Superior temporal gyrus (tissue), 1 donor: ENCODE results near the gene SNX18.

Experiments used
- DNase-seq: peaks from one replicate; pipeline ENCODE4 v3.0.0-alpha.2; 2016; ENCODE audit errors: extremely low spot score

Gene SNX18

DNA sequence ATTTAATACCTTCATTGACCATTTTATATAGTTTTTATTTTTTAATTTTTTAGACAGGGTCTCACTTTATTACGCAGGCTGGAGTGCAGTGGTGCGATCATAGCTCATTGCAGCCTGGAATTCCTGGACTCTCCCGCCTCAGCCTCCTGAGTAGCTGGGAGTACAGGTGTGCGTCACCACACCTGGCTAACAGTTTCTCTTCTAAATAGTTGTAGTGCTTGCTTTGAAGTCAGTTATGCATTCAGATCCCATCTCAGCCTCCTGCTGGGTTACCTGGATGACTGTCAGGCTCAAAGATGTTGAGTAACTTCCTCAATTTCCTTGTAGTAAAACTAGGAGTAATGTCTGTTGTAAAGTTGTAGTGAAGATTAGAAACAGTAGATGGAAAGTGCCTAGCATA lies 21.4 kb downstream of the SNX18 start:
- DNase-seq: no peak

DNA sequence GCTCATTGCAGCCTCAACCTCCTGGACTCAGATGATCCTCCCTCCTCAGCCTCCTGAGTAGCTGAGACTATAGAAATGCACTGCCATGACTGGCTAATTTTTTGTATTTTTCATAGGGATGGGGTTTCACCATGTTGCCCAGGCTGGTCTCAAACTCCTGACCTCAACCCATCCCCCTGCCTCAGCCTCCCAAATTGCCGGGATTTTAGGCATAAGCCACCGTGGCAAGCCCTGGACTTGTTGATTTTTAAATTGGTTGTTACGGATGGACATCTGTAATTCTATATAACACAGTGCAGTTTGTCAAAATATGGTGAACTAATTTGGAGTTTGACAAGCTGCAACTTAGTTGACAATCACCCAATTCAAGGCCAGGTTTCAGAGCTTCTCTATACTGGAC lies 22.7 kb downstream of the SNX18 start:
- DNase-seq: no peak

DNA sequence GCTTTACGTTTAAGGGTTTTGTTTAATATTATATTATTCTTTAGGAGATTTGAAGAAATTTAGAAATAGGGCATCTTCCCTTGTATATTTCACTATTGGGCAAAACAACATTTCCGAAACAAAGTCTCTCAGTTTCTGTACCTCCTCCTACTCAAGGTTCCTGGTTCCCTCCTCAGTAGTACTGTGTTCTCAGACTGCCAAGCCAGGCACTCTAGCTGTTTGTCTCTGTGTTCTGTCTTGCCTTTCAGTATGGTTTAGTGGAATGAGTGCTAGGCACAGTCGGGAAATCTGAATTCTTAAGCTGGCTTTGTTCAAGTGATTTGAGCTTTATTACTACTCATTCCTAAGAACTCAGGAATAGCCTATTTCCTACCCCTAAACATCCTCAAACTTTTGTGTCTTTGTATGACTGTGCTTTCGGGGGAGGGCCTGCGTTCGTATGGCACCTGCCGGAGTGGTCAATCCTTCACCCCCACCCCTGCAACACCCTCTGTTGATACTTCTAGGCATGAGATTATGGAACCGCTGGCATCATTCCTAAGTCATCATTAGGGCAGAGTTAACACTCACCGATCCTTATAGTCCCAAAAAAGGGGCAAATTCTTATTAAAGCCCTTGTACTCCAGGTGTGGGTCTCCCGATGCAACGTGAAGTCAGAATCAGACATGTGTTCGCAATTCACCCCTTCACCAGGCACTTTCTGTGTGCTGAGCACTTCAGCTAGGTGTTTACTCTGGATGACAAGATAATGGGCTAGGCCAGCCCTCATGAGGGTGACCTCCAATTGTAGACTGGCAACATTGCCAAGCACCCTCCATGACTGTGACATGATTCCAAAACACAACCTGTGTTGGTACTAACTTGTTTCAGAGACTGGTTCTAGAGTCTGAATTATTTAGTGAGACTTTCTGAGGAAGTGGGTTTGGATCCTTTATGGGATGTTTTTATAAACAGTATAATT lies 24.5 kb downstream of the SNX18 start:
- no peak for DNase-seq

DNA sequence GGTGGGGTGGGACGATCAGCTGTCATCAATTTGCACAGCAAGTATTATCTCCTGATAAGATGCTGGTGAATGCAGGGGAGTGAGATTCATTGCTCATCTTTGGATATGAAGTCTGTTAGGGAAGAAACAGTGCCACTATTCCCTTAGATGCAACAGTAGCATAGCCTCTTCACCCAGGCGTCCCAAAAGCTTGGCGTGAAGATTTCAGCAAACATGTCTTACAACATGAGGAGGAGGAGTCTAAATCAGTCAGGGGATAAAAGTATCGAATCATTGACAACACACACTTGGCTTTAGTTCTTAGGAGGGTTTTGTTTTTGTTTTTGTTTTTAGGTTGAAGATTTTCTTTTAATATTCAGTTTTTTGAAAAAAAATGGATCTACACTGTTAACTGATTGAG lies 26.5 kb downstream of the SNX18 start:
- no peak for DNase-seq

DNA sequence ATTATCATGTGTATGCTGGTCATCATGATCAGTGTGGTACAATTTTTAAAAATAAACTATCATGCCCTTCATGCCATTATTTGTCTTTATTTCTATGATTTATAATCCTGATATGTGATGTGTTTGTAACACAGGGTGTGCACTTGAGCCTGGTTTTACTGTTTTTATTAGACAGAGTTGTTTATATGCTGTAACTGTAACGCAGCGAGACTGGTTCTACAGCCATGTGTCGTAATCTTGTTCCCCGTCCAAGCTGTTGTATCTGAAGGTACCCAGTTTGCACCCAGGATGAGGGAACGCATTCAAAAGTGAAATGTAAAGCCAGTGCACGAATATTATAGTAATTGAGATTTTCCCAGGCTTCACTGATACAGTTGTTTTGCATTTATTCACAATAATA lies 28.2 kb downstream of the SNX18 start:
- no peak for DNase-seq

DNA sequence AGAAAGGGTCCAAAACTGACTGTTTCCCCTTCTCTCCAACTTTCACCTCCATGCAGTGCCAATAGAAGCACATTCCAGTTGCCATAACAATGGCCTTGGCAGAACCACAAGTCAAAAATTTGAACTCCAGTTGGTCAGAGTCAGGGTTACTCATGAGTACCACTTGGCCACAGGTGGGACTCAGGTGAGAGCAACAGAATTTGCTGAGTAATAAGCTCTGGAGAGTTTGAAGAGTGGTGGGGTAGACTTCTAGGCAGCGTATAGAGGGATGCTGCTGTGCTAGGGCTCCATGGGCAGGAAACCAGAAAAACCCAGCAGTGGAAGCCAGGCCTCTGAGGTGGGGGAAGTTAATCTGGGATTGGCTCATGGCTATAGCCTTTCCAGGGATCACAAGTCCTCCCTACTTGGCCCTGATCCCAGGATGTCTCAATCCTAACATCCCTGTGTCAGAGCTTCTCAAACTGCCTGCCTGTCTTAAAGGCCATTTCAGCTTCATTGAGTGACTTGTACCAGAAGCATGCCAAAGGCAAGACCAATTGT lies 30.2 kb downstream of the SNX18 start:
- DNase-seq: no peak

DNA sequence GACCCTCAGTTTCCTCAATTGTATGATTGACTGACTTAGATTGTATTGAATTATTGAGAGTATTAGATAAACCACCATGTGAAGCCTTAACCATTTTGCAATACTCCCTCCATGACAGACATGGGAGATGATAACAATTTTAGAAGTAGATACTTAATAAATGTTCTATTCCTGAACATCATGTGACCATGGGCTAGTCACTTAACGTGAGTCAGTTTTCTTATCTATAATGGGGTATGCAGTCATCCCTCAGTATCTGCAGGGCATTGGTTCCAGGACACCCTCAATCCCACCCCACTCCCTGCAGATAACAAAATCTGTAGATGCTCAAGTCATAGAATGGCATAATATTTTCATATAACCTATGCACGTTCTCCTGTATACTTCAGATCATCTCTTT lies 31.0 kb downstream of the SNX18 start:
- no peak for DNase-seq

DNA sequence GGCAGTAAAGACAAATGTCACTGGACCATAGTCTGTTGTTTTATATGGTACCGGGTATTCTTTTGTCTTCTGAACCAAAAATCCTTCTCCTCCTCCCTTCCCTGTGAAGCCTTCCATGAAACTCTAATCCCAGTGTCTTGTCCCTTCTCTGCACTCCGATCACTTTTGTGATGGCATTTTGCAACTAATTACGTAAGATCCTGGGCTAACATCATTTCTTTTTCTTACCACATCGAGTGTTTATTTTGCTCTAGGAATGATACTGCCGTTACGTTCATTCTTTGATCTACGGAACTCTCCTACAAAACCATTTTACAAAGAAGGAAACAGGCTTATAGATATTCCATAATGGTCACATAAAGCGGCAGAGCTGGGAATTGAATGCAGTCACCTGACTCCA lies 33.7 kb downstream of the SNX18 start:
- no peak for DNase-seq

DNA sequence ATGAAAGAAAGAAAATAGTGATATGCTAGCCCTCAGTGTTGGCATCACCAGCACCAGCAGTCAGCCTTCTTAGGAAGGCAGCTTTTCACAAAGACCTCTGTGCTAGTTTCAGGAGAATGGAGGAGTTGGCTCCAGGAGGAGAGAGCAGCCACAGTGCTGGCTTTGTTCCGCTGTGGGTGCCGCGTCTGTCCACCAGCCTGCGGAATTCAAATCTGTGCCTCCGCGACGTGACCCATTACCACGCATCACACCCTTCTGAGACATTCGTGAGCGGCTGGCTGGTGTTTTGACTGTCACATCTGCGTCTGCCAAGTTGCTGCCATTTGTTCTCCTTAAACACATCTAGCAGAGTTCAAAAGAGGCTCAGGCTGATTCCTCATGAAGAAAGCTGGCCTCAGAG lies 34.4 kb downstream of the SNX18 start:
- peak; percentile 77 for DNase-seq

DNA sequence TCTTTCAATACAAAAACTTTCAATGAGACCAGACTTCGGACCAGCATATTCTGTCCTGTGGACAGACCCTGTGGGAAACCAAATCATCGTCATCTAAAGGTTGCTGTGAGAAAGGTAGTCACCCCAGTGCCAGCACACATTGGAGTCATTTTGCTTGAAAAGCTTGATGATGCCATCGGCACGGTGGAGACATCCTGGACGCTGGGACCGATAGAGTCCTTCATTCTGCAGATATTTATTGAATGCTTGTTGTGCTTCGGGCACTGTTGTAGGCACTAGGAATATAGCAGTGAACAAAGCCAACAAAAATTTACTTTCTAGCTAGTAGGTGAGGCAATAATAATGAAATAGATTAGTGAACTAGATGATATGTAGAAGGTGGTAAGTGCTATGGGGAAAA lies 34.9 kb downstream of the SNX18 start:
- DNase-seq: no peak

DNA sequence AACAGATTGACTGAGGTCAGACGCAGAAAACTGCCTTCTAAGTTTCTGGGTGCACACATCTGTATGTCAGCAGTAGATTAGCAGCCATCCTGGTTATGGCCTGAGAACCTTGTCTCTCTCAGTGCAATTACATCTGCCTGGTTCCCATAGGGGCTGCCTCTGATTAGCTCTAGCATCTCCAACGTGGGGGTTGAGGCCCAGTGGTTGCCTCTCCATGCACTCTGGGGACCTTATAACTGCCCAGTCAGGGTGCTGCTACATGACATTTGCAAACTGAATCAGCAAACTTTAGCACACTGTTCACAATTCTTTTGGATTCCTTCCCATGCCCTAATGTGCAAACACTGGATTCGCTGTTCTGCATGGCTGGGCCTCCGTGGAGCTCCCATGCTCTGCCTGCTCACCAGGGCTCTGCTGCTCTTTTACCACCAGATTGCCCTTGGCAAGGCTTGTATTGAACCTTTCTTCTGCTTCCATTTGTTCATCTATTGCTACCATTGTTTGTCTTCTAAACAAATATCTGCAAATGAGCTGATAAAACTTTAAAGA lies 36.2 kb downstream of the SNX18 start:
- peak; percentile 92 for DNase-seq

DNA sequence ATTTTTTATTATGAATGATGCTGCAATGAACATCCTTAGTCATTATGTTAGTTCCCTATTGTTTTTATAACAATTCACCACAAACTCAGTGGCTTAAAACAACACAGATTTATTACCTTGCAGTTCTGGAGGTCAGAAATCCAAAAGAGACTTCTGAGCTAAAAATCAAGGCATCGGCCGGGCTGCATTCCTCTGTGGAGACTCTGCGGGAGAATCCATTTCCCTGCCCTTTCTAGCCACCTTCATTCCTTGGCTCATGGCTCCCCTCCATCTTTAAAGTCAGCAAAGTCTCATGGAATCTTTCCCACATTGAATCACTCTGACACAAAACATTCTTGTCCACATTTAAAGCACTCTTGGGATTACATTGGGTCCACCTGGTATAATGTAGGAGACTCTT lies 38.6 kb downstream of the SNX18 start:
- no peak for DNase-seq

DNA sequence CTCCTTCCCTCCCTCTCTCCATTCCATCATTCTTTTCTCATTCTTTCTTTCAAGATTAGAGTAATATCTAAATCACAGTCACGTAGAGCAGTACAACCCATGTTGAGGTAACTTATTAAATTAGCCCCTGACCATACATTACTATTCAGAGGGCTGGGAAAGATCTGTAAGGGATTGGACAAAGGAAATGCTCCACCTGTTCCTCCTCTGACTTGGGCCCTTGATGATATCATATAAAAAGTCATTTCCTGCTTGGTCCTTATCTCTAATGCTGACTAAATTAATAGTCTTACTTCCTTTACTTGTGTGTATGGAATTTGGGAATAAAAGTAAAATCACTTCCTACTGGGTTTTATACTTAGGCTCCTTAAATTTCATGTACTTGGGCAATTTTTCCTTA lies 40.8 kb downstream of the SNX18 start:
- no peak for DNase-seq

DNA sequence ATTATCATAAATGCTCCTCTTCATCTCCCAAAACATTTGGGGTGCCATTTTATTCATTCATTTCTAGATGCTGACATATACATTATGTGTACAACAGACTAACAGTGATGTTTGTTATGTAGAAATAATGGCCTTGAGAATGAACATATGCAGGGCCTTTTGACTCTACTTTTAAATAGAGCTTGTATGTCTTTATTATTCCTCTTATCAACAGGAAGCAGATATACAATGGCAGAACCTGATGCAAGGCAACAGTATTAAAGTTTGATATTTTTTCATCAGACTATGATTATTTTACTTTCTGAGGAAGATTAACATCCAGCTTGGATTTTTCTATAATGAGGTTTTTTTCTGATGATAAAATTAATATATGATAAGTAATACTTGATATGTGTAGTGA lies 44.1 kb downstream of the SNX18 start:
- DNase-seq: no peak

DNA sequence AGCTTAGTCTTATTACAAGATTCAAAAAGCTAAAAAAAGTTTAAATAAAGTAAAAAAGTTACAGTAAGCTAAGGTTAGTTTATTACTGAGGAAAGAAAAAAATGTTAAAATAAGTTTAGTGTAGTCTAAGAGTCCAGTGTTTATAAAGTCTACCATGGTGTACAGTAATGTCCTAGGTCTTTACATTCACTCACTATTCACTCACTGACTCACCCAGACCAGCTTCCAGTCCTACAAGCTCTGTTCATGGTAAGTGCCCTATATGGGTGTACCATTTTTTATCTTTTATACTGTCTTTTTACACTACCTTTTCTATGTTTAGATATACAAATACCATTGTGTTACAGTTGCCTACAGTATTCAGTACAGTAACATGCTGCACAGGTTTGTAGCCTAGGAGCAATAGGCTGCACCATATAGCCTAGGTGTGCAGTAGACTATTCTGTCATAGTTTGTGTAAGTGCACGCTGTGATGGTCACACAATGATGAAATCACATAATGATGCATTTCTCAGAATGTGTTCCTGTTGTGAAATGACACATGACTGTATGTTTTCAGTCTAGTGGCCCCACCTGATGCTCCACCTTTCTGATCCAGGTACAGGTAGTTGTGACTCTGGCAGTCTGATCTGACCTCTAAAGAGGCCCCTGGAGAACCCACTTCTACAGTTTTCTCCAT lies 45.7 kb downstream of the SNX18 start:
- no peak for DNase-seq

DNA sequence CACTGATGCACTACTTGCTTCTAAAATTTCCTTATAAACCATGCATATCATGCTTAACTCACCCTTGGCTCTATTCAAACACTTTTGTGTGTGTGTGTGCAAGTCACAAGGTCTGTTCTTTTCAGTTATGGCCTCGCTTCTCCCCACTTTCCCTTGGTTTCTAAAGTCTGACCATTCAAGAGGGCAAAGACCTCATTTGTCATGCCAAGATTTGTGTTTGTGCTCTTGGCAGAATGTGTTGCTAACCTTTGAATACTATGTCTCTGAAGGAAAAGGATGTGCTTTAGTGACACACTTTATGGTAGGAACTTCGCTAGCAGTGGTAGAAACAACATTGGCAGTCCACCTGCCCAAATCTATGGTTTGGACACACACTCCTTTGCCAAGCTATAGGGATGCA lies 50.4 kb downstream of the SNX18 start:
- DNase-seq: no peak

DNA sequence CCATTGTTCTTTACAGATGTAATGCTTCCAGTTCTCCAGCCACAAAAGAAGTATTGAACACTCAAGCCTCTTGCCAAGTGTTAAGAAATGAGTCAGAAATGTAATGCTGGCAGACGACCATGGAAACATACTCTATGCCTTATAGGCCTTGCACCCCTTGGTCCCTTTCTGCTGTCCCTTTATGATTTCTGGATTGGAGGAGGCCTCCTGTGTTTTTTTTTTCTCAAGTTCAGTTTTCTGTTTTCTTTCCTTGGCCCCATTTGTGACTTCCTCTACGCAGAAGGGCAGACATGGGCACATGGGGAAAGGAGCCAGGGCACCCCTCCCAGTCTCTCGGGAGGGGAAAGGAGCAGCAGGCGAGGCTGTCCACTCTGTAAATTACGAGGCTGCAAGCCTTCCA lies 53.4 kb downstream of the SNX18 start:
- DNase-seq: no peak

DNA sequence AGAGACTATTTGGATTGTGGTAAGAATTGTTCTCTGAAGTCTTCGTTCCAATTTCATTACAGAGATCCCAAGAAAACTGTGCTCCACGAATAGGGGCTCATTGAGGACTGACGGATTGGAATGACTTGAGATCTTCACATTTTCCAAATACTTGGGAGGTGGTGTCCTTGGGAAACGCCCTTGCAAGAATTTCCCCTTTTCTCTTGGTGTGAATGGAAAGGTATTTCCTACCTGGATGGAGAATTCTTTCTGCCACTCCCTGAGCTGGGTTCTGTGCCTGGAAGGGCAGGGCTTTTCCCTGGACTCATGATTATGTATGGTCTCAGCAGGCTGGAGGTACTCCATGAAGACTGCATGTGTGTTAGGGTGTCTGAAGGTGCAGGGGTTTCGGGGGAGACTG lies 53.9 kb downstream of the SNX18 start:
- DNase-seq: no peak

DNA sequence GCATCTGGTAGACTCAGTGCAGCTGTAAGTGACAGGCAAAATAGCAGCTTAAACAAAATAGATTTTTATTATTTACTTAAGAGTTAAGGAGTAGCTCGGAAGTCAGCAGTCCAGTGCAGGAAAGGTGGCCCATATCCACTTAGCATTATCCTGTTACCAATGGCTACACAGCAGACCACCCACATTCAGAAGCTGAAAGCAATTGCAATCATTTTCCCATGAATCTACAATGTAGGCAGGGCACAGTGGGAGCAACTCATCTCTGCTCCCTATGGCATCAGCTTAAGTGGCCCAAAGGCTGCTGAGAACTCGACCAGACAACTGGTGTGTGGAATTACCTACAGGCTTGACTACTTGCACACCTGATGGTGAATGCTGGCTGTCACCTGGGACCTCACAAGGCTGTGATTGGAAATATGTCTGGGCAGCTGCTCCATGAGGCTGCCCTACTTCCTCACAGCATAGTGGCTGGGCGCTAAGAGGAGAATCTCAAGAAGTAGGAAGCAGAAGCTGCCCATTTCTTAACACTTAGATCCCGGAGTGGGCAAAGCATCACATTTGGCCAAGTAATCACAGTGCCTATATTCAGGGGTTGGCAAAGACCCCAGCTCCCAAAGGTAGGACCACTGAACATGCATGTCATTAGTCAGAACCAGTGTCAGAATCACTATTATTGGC lies 56.4 kb downstream of the SNX18 start:
- DNase-seq: no peak

DNA sequence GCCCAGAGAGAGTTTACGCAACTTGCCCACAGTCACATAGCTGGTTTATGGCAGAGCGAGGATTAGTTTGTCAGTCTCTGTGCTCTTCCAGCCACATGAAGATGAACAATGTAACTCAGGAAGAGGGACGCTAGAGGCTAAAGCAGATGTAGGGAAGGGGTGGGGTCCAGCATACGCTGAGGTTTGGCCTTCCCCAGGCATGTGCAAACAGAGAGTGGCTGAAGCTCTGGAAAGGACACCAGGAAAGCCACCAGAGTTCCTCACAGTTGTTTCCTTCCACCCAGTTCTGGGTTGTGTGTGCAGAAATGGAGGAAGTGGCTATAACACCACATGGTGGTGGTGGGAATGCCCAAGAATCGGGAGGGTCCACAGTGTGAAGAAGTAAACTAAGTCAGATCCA lies 60.0 kb downstream of the SNX18 start:
- no peak for DNase-seq

DNA sequence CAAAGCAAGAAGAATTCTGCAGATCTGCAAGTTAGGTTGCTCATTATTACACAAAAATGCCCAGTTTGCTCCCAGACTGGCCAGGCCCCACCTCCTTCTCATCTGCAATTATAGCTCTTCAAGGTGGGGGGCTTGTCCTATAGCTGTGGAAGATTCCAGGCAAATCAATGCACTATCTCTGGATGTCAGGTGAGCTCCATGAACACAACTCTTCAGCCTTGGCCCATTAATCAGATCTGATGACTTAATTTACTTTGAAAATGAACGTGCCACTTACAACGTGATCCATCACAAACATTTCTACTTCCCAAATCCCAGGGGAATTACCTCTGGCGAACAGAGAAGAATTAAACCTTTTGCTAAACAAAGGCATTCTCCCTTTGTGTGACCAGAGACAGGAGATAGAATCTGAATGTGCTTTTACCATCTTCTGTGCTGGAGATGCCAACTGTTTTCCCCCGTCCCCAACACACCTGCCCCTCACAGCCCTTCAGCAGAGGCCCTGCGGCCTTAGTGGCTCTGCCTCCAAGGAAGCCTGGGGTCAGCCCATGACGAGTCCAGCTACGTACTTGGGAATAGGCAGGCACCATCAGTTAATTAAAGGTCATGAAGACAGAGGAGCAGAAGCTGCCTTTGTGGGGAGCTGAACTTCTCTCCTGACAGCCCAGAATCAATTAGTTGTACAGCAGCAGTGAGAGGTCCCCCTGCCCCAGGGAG lies 60.5 kb downstream of the SNX18 start:
- DNase-seq: no peak
